ENCODE data around the gene OR4A15.

GRCh38 chr11:55342901-55343300, 24.9 kb upstream of the OR4A15 start, which contains the start of gene OR4A16:
- TF ChIP-seq CTCF (conservative IDR thresholded peaks at IDR 0.05 in 1 of 2, IDR thresholded peaks at IDR 0.05 in 1 of 2; ENCODE audit: extremely low read depth in 1 of 2, insufficient read depth in 1 of 2, low read depth in 1 of 2, low read length in 2 of 2) (no peak), EZH2 (IDR thresholded peaks at IDR 0.05; ENCODE audit: borderline replicate concordance, low read length) (no peak)

Data from mammary epithelial cell (primary cell).